K562 (cell line): ENCODE results near the gene ANKRD12. TPM values are rescaled to one million over a fixed set of nuclear protein-coding genes. Genes with fewer than 3 reads are reported as not detected.

Experiments used
- GABPA ChIP-seq: fragments of 200-800 bp; sonication (Bioruptor generic); conservative IDR thresholded peaks from 2 replicates; pipeline ENCODE4 v1.6.1; 2016; ENCODE audit warnings: low read depth, missing genetic modification characterization, missing compliant biosample characterization
- NFE2 ChIP-seq: IDR thresholded peaks from 2 replicates; pipeline ENCODE4 v1.6.1; 2014; ENCODE audit warnings: antibody characterized with exemption, low read depth
- NR2F6 ChIP-seq: fragments of 450-650 bp; formaldehyde crosslinking; IDR thresholded peaks from 2 replicates; pipeline ENCODE4 v1.4.0; 2020; ENCODE audit warnings: mild to moderate bottlenecking
- POLR2H ChIP-seq: IDR thresholded peaks from 2 replicates; pipeline ENCODE4 v1.6.1; 2016; ENCODE audit warnings: missing genetic modification characterization, low read depth, mild to moderate bottlenecking, control low read depth, missing compliant biosample characterization, moderate library complexity
- RCOR1 ChIP-seq, 2 experiments: IDR thresholded peaks; 2 replicates each; pipeline ENCODE4 v1.6.1; 2012; ENCODE audit warnings: low read depth in 2 of 2, low read length in 2 of 2, borderline replicate concordance in 1 of 2, improper control_type of control experiment in 1 of 2
- SRSF1 ChIP-seq: fragments of 200-400 bp; formaldehyde crosslinking; IDR thresholded peaks from 2 replicates; pipeline ENCODE4 v1.6.1; 2017; ENCODE audit warnings: mild to moderate bottlenecking, low read depth, low read length, moderate library complexity
- ZNF347 ChIP-seq: fragments of 450-650 bp; formaldehyde crosslinking; IDR thresholded peaks from 2 replicates; pipeline ENCODE4 v1.4.0; 2020; ENCODE audit warnings: low read depth, mild to moderate bottlenecking, moderate library complexity
- ZNF584 ChIP-seq: fragments of 200-800 bp; sonication (Bioruptor generic); IDR thresholded peaks from 2 replicates; pipeline ENCODE4 v1.6.1; 2016; ENCODE audit warnings: low read depth, mild to moderate bottlenecking, missing genetic modification characterization, missing compliant biosample characterization
- ZNF644 ChIP-seq: fragments of 200-800 bp; sonication (Bioruptor generic); IDR thresholded peaks from 2 replicates; pipeline ENCODE4 v1.6.1; 2016; ENCODE audit warnings: low read depth, missing genetic modification characterization, missing compliant biosample characterization
- ZNF764 ChIP-seq: fragments of 250-450 bp; sonication (Bioruptor Pico); IDR thresholded peaks from 2 replicates; pipeline ENCODE4 v1.4.0; 2020; ENCODE audit warnings: low read depth, mild to moderate bottlenecking, moderate library complexity
- polyA plus RNA-seq, 8 experiments: library from polyadenylated mRNA; depleted of rRNA in 4 of 8; stranded (reverse) in 5 of 8; unstranded in 3 of 8; fragments of >200 nt; fragmentation: Nextera tagmentation in 2 of 8; fragmentation: Illumina TruSeq in 1 of 8; extraction: Ambion mirVana in 2 of 8; extraction: Trizol in 1 of 8; gene quantifications; 2 replicates each; pipeline versions ENCODE4 v1.2.1 to v1.2.3, GENCODE V29; 2011 to 2014; ENCODE audit warnings: inconsistent platforms in 1 of 8, missing spikeins in 1 of 8
- total RNA-seq, 7 experiments: library from RNA; depleted of rRNA in 6 of 7; stranded (reverse); fragments of >200 nt in 6 of 7; fragmentation: Illumina TruSeq in 2 of 7; extraction: Trizol in 2 of 7; gene quantifications; 2 replicates each; pipeline versions ENCODE4 v1.2.1 to v1.2.3, GENCODE V29; 2011 to 2021; ENCODE audit warnings: low replicate concordance in 1 of 7
- TF ChIP-seq, protein P1 (sequence below), 2 experiments: fragments of 450-650 bp; IDR thresholded peaks; 2 replicates each; pipeline ENCODE4 v1.6.1; 2016
- TF ChIP-seq, protein P2 (sequence below), 2 experiments: fragments of 450-650 bp in 1 of 2; sonication (generic) in 1 of 2; formaldehyde crosslinking in 1 of 2; IDR thresholded peaks in 1 of 2; conservative IDR thresholded peaks in 1 of 2; 2 replicates each; pipeline versions ENCODE4 v1.6.1 to v1.8.1; 2016 to 2023; ENCODE audit warnings: mild to moderate bottlenecking in 2 of 2, moderate library complexity in 2 of 2, inconsistent platforms in 1 of 2, missing genetic modification reagents in 1 of 2
- TF ChIP-seq, protein P3 (sequence below): fragments of 250-450 bp; sonication (Bioruptor Pico); IDR thresholded peaks from 2 replicates; pipeline ENCODE4 v1.5.0; 2021
- TF ChIP-seq, protein P4 (sequence below): fragments of 450-650 bp; IDR thresholded peaks from one replicate; pipeline ENCODE4 v1.6.1; 2018; ENCODE audit warnings: mild to moderate bottlenecking, moderate library complexity; ENCODE audit not compliant: partially characterized antibody
- TF ChIP-seq, protein P5 (sequence below), 2 experiments: fragments of 200-800 bp in 1 of 2; sonication (Bioruptor generic) in 1 of 2; sonication (generic) in 1 of 2; formaldehyde crosslinking in 1 of 2; IDR thresholded peaks in 1 of 2; conservative IDR thresholded peaks in 1 of 2; 2 replicates each; pipeline versions ENCODE4 v1.5.0 to v1.6.1; 2016 to 2020; ENCODE audit warnings: missing compliant biosample characterization in 1 of 2, missing genetic modification characterization in 1 of 2, missing genetic modification reagents in 1 of 2
- TF ChIP-seq, protein P6 (sequence below): fragments of 450-650 bp; formaldehyde crosslinking; IDR thresholded peaks from 2 replicates; pipeline ENCODE4 v1.4.0; 2020; ENCODE audit warnings: mild to moderate bottlenecking
- TF ChIP-seq, protein P7 (sequence below): fragments of 250-450 bp; sonication (Bioruptor Pico); IDR thresholded peaks from 2 replicates; pipeline ENCODE4 v1.4.0; 2020

The ANKRD12 gene
- total and polyA plus RNA-seq, 9 of the 15 experiments (the other 6 are each of a cell fraction or from before 2014, with no cell fraction given), result 6.6 to 28.2 (median 16.0) TPM

DNA sequence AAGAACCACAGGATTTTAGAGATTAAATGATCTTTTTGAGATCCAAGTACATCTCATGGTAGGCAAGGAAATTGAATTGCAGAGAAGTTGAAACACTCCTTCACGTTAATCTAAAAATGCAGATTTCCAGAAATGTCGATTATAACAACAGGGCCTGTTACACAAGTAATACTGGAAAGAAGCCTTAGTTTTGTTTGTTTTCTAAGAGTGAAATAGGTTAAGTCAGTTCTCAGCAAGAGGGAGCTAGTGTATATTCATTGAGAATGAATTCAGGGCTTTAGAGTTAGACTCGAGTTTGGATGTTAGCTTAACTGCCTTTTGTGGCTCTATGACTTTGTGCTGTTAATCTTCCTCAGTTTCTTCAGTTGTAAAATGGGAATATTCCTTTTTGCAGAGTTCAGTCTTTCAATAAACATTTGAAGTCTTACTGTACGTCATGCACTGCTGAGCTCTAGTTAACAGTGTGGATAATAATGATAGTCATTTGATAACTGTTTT lies 33.2 kb upstream of the ANKRD12 start (continued):
- TF ChIP-seq, protein P1, sequence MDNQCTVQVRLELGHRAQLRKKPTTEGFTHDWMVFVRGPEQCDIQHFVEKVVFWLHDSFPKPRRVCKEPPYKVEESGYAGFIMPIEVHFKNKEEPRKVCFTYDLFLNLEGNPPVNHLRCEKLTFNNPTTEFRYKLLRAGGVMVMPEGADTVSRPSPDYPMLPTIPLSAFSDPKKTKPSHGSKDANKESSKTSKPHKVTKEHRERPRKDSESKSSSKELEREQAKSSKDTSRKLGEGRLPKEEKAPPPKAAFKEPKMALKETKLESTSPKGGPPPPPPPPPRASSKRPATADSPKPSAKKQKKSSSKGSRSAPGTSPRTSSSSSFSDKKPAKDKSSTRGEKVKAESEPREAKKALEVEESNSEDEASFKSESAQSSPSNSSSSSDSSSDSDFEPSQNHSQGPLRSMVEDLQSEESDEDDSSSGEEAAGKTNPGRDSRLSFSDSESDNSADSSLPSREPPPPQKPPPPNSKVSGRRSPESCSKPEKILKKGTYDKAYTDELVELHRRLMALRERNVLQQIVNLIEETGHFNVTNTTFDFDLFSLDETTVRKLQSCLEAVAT (IDR thresholded peaks at IDR 0.05), result no peak; a peak in 1 of 4 replicates
- TF ChIP-seq, protein P2, sequence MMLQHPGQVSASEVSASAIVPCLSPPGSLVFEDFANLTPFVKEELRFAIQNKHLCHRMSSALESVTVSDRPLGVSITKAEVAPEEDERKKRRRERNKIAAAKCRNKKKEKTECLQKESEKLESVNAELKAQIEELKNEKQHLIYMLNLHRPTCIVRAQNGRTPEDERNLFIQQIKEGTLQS (IDR thresholded peaks at IDR 0.05), result no peak
- TF ChIP-seq, protein P2 (CRISPR knock-in tag; conservative IDR thresholded peaks at IDR 0.05), result no peak
- TF ChIP-seq POLR2H (tag) (peak; percentile 32; the same call in 1 of the 2 replicates), RCOR1 (IDR thresholded peaks at IDR 0.05; ENCODE audit: borderline replicate concordance in 1 of 2, low read depth in 2 of 2, low read length in 2 of 2) (0 out of 4 replicates have a peak, but pooled peaks of 1 of the 2 experiments have one; percentile 17), ZNF347 (no peak), SRSF1 (no peak), ZNF584 (CRISPR knock-in tag) (no peak), NR2F6 (CRISPR knock-in tag) (no peak), NFE2 (no peak), ZNF764 (CRISPR knock-in tag) (no peak), GABPA (tag) (no peak), ZNF644 (tag) (no peak)
- TF ChIP-seq, protein P3, sequence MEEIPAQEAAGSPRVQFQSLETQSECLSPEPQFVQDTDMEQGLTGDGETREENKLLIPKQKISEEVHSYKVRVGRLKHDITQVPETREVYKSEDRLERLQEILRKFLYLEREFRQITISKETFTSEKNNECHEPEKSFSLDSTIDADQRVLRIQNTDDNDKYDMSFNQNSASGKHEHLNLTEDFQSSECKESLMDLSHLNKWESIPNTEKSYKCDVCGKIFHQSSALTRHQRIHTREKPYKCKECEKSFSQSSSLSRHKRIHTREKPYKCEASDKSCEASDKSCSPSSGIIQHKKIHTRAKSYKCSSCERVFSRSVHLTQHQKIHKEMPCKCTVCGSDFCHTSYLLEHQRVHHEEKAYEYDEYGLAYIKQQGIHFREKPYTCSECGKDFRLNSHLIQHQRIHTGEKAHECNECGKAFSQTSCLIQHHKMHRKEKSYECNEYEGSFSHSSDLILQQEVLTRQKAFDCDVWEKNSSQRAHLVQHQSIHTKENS (CRISPR knock-in tag), result no peak
- TF ChIP-seq, protein P4, sequence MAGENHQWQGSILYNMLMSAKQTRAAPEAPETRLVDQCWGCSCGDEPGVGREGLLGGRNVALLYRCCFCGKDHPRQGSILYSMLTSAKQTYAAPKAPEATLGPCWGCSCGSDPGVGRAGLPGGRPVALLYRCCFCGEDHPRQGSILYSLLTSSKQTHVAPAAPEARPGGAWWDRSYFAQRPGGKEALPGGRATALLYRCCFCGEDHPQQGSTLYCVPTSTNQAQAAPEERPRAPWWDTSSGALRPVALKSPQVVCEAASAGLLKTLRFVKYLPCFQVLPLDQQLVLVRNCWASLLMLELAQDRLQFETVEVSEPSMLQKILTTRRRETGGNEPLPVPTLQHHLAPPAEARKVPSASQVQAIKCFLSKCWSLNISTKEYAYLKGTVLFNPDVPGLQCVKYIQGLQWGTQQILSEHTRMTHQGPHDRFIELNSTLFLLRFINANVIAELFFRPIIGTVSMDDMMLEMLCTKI, result no peak
- TF ChIP-seq, protein P5, sequence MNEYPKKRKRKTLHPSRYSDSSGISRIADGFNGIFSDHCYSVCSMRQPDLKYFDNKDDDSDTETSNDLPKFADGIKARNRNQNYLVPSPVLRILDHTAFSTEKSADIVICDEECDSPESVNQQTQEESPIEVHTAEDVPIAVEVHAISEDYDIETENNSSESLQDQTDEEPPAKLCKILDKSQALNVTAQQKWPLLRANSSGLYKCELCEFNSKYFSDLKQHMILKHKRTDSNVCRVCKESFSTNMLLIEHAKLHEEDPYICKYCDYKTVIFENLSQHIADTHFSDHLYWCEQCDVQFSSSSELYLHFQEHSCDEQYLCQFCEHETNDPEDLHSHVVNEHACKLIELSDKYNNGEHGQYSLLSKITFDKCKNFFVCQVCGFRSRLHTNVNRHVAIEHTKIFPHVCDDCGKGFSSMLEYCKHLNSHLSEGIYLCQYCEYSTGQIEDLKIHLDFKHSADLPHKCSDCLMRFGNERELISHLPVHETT (CRISPR knock-in tag; conservative IDR thresholded peaks at IDR 0.05 in 1 of 2, IDR thresholded peaks at IDR 0.05 in 1 of 2), result no peak
- TF ChIP-seq, protein P6, sequence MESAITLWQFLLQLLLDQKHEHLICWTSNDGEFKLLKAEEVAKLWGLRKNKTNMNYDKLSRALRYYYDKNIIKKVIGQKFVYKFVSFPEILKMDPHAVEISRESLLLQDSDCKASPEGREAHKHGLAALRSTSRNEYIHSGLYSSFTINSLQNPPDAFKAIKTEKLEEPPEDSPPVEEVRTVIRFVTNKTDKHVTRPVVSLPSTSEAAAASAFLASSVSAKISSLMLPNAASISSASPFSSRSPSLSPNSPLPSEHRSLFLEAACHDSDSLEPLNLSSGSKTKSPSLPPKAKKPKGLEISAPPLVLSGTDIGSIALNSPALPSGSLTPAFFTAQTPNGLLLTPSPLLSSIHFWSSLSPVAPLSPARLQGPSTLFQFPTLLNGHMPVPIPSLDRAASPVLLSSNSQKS (CRISPR knock-in tag), result no peak
- TF ChIP-seq, protein P7, sequence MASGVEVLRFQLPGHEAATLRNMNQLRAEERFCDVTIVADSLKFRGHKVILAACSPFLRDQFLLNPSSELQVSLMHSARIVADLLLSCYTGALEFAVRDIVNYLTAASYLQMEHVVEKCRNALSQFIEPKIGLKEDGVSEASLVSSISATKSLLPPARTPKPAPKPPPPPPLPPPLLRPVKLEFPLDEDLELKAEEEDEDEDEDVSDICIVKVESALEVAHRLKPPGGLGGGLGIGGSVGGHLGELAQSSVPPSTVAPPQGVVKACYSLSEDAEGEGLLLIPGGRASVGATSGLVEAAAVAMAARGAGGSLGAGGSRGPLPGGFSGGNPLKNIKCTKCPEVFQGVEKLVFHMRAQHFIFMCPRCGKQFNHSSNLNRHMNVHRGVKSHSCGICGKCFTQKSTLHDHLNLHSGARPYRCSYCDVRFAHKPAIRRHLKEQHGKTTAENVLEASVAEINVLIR (CRISPR knock-in tag), result no peak
